ENCODE measurements around the gene AICDA.

- TF ChIP-seq POLR2AphosphoS5 (IDR thresholded peaks at IDR 0.05; ENCODE audit: borderline replicate concordance, low read depth, low read length) (no peak), EZH2 (IDR thresholded peaks at IDR 0.05) (no peak), FOXP2 (optimal IDR thresholded peaks at IDR 0.05; ENCODE audit: control extremely low read depth, extremely low read length, insufficient read depth) (no peak)
Measured at GRCh38 chr12:8638951-8639350, 26.3 kb upstream of the AICDA start.
